Measurements from ENCODE around the gene AFF4.

AFF4 gene

GRCh38 chr5:132928062-132928407 is 35.4 kb downstream of the AFF4 start:
- H3K9me3 Mint-ChIP-seq, result no peaks in the 10 kb centered on the region

GRCh38 chr5:132927355-132928061 is 35.9 kb downstream of the AFF4 start:
- Mint-ChIP-seq H3K9me3 (no peaks in the 10 kb centered on the region), H3K27me3 (no peaks in the 10 kb centered on the region), H3K4me3 (no peak overlapping the region), H3K4me1 (no peaks in the 10 kb centered on the region), H3K36me3 (peaks cover 44% of the 10 kb centered on the region), H3K27ac (no peak overlapping the region)
- CTCF ChIA-PET, result no interaction called here
- no peak for DNase-seq

More at GRCh38 chr5:132928062-132928407, 35.4 kb downstream of the AFF4 start:
- Mint-ChIP-seq H3K4me1 (no peaks in the 10 kb centered on the region), H3K36me3 (peaks cover 49% of the 10 kb centered on the region), H3K27me3 (no peaks in the 10 kb centered on the region), H3K27ac (no peak overlapping the region), H3K4me3 (no peak overlapping the region)
- no peak for DNase-seq
- CTCF ChIA-PET, result no interaction called here

GRCh38 chr5:132926437-132926836 is 37.0 kb downstream of the AFF4 start:
- no peak for DNase-seq
- H3K4me3 Mint-ChIP-seq, result no peak overlapping the region
- H3K4me1 Mint-ChIP-seq, result no peaks in the 10 kb centered on the region
- no peak overlapping the region for H3K27ac Mint-ChIP-seq
- CTCF ChIA-PET, result no interaction called here
- H3K9me3 Mint-ChIP-seq, result no peaks in the 10 kb centered on the region
- H3K27me3 Mint-ChIP-seq, result no peaks in the 10 kb centered on the region
- H3K36me3 Mint-ChIP-seq, result peaks cover 46% of the 10 kb centered on the region

GRCh38 chr5:132916086-132916485 is 47.3 kb downstream of the AFF4 start:
- CTCF ChIA-PET, result no interaction called here
- H3K27me3 Mint-ChIP-seq, result no peaks in the 10 kb centered on the region
- no peak overlapping the region for H3K4me3 Mint-ChIP-seq
- H3K36me3 Mint-ChIP-seq, result peaks cover 21% of the 10 kb centered on the region
- no peak overlapping the region for H3K27ac Mint-ChIP-seq
- H3K9me3 Mint-ChIP-seq, result no peaks in the 10 kb centered on the region
- peaks cover 2% of the 10 kb centered on the region for H3K4me1 Mint-ChIP-seq
- DNase-seq, result no peak

GRCh38 chr5:132915681-132916080 is 47.8 kb downstream of the AFF4 start:
- no peaks in the 10 kb centered on the region for H3K9me3 Mint-ChIP-seq
- no peak overlapping the region for H3K27ac Mint-ChIP-seq
- no peak for DNase-seq
- H3K4me1 Mint-ChIP-seq, result peaks cover 2% of the 10 kb centered on the region
- H3K4me3 Mint-ChIP-seq, result no peak overlapping the region
- CTCF ChIA-PET, result no interaction called here
- no peaks in the 10 kb centered on the region for H3K27me3 Mint-ChIP-seq
- H3K36me3 Mint-ChIP-seq, result peaks cover 20% of the 10 kb centered on the region

- no peak overlapping the region for H3K4me3 Mint-ChIP-seq
- no peak for DNase-seq
- no peak overlapping the region for H3K27ac Mint-ChIP-seq
- no peaks in the 10 kb centered on the region for H3K27me3 Mint-ChIP-seq
- H3K36me3 Mint-ChIP-seq, result peaks cover 16% of the 10 kb centered on the region
- CTCF ChIA-PET, result no interaction called here
- no peaks in the 10 kb centered on the region for H3K4me1 Mint-ChIP-seq
- H3K9me3 Mint-ChIP-seq, result no peaks in the 10 kb centered on the region
These were observed 53.7 kb downstream of the AFF4 start for GRCh38 chr5:132909702-132910101.

GRCh38 chr5:132907161-132907560 is 56.3 kb downstream of the AFF4 start:
- no peak for DNase-seq
- CTCF ChIA-PET, result no interaction called here
- Mint-ChIP-seq H3K9me3 (no peaks in the 10 kb centered on the region), H3K27ac (no peak overlapping the region), H3K27me3 (no peaks in the 10 kb centered on the region), H3K4me3 (no peak overlapping the region), H3K36me3 (peaks cover 23% of the 10 kb centered on the region), H3K4me1 (no peaks in the 10 kb centered on the region)

GRCh38 chr5:132905938-132906337 is 57.5 kb downstream of the AFF4 start:
- no peak overlapping the region for H3K27ac Mint-ChIP-seq
- no peaks in the 10 kb centered on the region for H3K9me3 Mint-ChIP-seq
- DNase-seq, result no peak
- no peaks in the 10 kb centered on the region for H3K27me3 Mint-ChIP-seq
- H3K36me3 Mint-ChIP-seq, result peaks cover 20% of the 10 kb centered on the region
- no peak overlapping the region for H3K4me3 Mint-ChIP-seq
- H3K4me1 Mint-ChIP-seq, result no peaks in the 10 kb centered on the region
- CTCF ChIA-PET, result interaction anchor here (0.9 kb wide), 1 partner anchor 23 kb away, joined by 3 read pairs; no protein-coding TSS in a partner anchor

GRCh38 chr5:132901730-132902129 is 61.7 kb downstream of the AFF4 start:
- no peaks in the 10 kb centered on the region for H3K27me3 Mint-ChIP-seq
- H3K4me3 Mint-ChIP-seq, result no peak overlapping the region
- peaks cover 27% of the 10 kb centered on the region for H3K36me3 Mint-ChIP-seq
- peaks cover 5% of the 10 kb centered on the region for H3K4me1 Mint-ChIP-seq
- H3K27ac Mint-ChIP-seq, result no peak overlapping the region
- CTCF ChIA-PET, result no interaction called here
- DNase-seq, result no peak
- H3K9me3 Mint-ChIP-seq, result no peaks in the 10 kb centered on the region

- Mint-ChIP-seq H3K9me3 (no peaks in the 10 kb centered on the region), H3K27me3 (no peaks in the 10 kb centered on the region), H3K4me1 (peaks cover 11% of the 10 kb centered on the region), H3K27ac (no peak overlapping the region), H3K36me3 (peaks cover 34% of the 10 kb centered on the region), H3K4me3 (no peak overlapping the region)
- CTCF ChIA-PET, result no interaction called here
- no peak for DNase-seq
These were observed 62.4 kb downstream of the AFF4 start for GRCh38 chr5:132901036-132901435.

GRCh38 chr5:132898094-132898493 is 65.3 kb downstream of the AFF4 start:
- DNase-seq, result no peak
- Mint-ChIP-seq H3K36me3 (peaks cover 47% of the 10 kb centered on the region), H3K27me3 (no peaks in the 10 kb centered on the region), H3K4me1 (peaks cover 11% of the 10 kb centered on the region), H3K4me3 (no peak overlapping the region), H3K27ac (no peak overlapping the region), H3K9me3 (no peaks in the 10 kb centered on the region)
- CTCF ChIA-PET, result no interaction called here

- no peaks in the 10 kb centered on the region for H3K9me3 Mint-ChIP-seq
- H3K4me3 Mint-ChIP-seq, result no peak overlapping the region
- H3K4me1 Mint-ChIP-seq, result peaks cover 11% of the 10 kb centered on the region
- peaks cover 53% of the 10 kb centered on the region for H3K36me3 Mint-ChIP-seq
- no peaks in the 10 kb centered on the region for H3K27me3 Mint-ChIP-seq
- CTCF ChIA-PET, result no interaction called here
- DNase-seq, result peak; percentile 24
- H3K27ac Mint-ChIP-seq, result peak overlapping the region; percentile 37
These were observed 66.7 kb downstream of the AFF4 start for GRCh38 chr5:132896685-132897084.

- Mint-ChIP-seq H3K4me1 (peaks cover 11% of the 10 kb centered on the region), H3K36me3 (peaks cover 49% of the 10 kb centered on the region), H3K27ac (no peak overlapping the region), H3K4me3 (no peak overlapping the region), H3K27me3 (no peaks in the 10 kb centered on the region), H3K9me3 (no peaks in the 10 kb centered on the region)
- CTCF ChIA-PET, result no interaction called here
- DNase-seq, result no peak
These were observed 67.6 kb downstream of the AFF4 start for GRCh38 chr5:132895719-132896305.

GRCh38 chr5:132890817-132891216 is 72.6 kb downstream of the AFF4 start:
- H3K27ac Mint-ChIP-seq, result no peak overlapping the region
- no peaks in the 10 kb centered on the region for H3K9me3 Mint-ChIP-seq
- H3K4me1 Mint-ChIP-seq, result peaks cover 11% of the 10 kb centered on the region
- peaks cover 55% of the 10 kb centered on the region for H3K36me3 Mint-ChIP-seq
- CTCF ChIA-PET, result no interaction called here
- H3K27me3 Mint-ChIP-seq, result no peaks in the 10 kb centered on the region
- no peak for DNase-seq
- no peak overlapping the region for H3K4me3 Mint-ChIP-seq

- CTCF ChIA-PET, result no interaction called here
- Mint-ChIP-seq H3K4me3 (no peak overlapping the region), H3K36me3 (peaks cover 54% of the 10 kb centered on the region)
These were observed 73.9 kb downstream of the AFF4 start for GRCh38 chr5:132889501-132889900.

More at GRCh38 chr5:132889501-132889900, 73.9 kb downstream of the AFF4 start:
- Mint-ChIP-seq H3K4me1 (peaks cover 11% of the 10 kb centered on the region), H3K27me3 (no peaks in the 10 kb centered on the region), H3K9me3 (no peaks in the 10 kb centered on the region), H3K27ac (no peak overlapping the region)
- no peak for DNase-seq

Data from activated naive CD4-positive, alpha-beta T cell treated with anti-CD3 and anti-CD28 coated beads, Interleukin-2, amount 10 ng/mL, durations not matched to agents 7 days and 5 days (primary cell).